HG02678 (cell line): ENCODE data around the gene NFATC2.

Experiments used
- ATAC-seq: cut with Tn5 transposase; IDR thresholded peaks from one replicate; pipeline ENCODE4 v1.9.1; 2021; ENCODE audit warnings: mild to moderate bottlenecking, moderate library complexity; ENCODE audit not compliant: unreplicated experiment

Gene NFATC2

GRCh38 chr20:51497542-51498467, 44.7 kb downstream of the NFATC2 start:
- ATAC-seq, result peak; percentile 44

- ATAC-seq, result no peak
Measured at GRCh38 chr20:51496964-51497363, 45.6 kb downstream of the NFATC2 start.

- ATAC-seq, result no peak
Measured at GRCh38 chr20:51495921-51496545, 46.5 kb downstream of the NFATC2 start.

GRCh38 chr20:51495291-51495690, 47.2 kb downstream of the NFATC2 start:
- no peak for ATAC-seq

GRCh38 chr20:51494241-51495110, 48.0 kb downstream of the NFATC2 start:
- ATAC-seq, result no peak

GRCh38 chr20:51493346-51493791, 49.1 kb downstream of the NFATC2 start:
- no peak for ATAC-seq

GRCh38 chr20:51492167-51493092, 50.1 kb downstream of the NFATC2 start:
- no peak for ATAC-seq

- no peak for ATAC-seq
Measured at GRCh38 chr20:51491393-51491792, 51.1 kb downstream of the NFATC2 start.

GRCh38 chr20:51490635-51491034, 51.9 kb downstream of the NFATC2 start:
- ATAC-seq, result no peak

GRCh38 chr20:51489611-51490010, 52.9 kb downstream of the NFATC2 start:
- ATAC-seq, result no peak

- no peak for ATAC-seq
Measured at GRCh38 chr20:51488331-51488730, 54.2 kb downstream of the NFATC2 start.

- ATAC-seq, result no peak
Measured at GRCh38 chr20:51487565-51488268, 54.8 kb downstream of the NFATC2 start.

GRCh38 chr20:51487076-51487475, 55.4 kb downstream of the NFATC2 start:
- no peak for ATAC-seq

GRCh38 chr20:51486197-51487005, 56.1 kb downstream of the NFATC2 start:
- no peak for ATAC-seq

- no peak for ATAC-seq
Measured at GRCh38 chr20:51484831-51485230, 57.7 kb downstream of the NFATC2 start.

- no peak for ATAC-seq
Measured at GRCh38 chr20:51484141-51484815, 58.2 kb downstream of the NFATC2 start.

GRCh38 chr20:51482836-51483473, 59.6 kb downstream of the NFATC2 start:
- no peak for ATAC-seq
